SK-N-MC (cell line): ENCODE measurements around the gene UNKL.

Source experiments
- DNase-seq: peaks from one replicate; pipeline ENCODE4 v3.0.0-alpha.2; 2011; ENCODE audit warnings: low read depth, low spot score
- H3K27ac ChIP-seq: fragments of 200-600 bp; sonication (generic); 2 replicates; pipeline ENCODE4 v1.5.1; 2016; ENCODE audit warnings: mixed run types
- H3K36me3 ChIP-seq: fragments of 200-600 bp; sonication (generic); 2 replicates; pipeline ENCODE4 v1.6.1; 2017; ENCODE audit warnings: antibody characterized with exemption, low read length, mixed read lengths; ENCODE audit not compliant: insufficient read depth
- H3K4me3 ChIP-seq: fragments of 200-600 bp; sonication (generic); 2 replicates; pipeline ENCODE4 v1.5.1; 2016
- H3K9ac ChIP-seq: fragments of 200-600 bp; sonication (generic); 2 replicates; pipeline ENCODE4 v1.8.0; 2017; ENCODE audit warnings: mixed run types, mixed read lengths; ENCODE audit not compliant: insufficient read length
- H3K9me3 ChIP-seq: fragments of 200-600 bp; sonication (generic); 2 replicates; pipeline ENCODE4 v1.6.1; 2017; ENCODE audit warnings: low read depth, mild to moderate bottlenecking, antibody characterized with exemption, low read length, moderate library complexity, mixed read lengths
- EZH2 ChIP-seq: fragments of 200-600 bp; sonication (generic); IDR thresholded peaks from one replicate; pipeline ENCODE4 v1.6.1; 2017; ENCODE audit warnings: antibody characterized with exemption
- FOXP2 ChIP-seq: optimal IDR thresholded peaks from 2 replicates; pipeline ENCODE3; 2011; ENCODE audit warnings: mild to moderate bottlenecking, moderate library complexity; ENCODE audit not compliant: insufficient read depth; ENCODE audit errors: extremely low read length, control extremely low read depth
- POLR2AphosphoS5 ChIP-seq: IDR thresholded peaks from 2 replicates; pipeline ENCODE4 v1.6.1; 2012; ENCODE audit warnings: mild to moderate bottlenecking, low read depth, low read length, borderline replicate concordance

The UNKL gene

GRCh38 chr16:1449201-1449788 is 34.8 kb upstream of the UNKL start:
- Histone ChIP-seq H3K36me3 (peaks cover 5% of the 10 kb centered on the region; the same call in 1 of the 2 replicates), H3K9ac (no peak overlapping the region), H3K9me3 (no peaks in the 10 kb centered on the region), H3K27ac (no peak overlapping the region), H3K4me3 (no peak overlapping the region)
- no peak for DNase-seq
- TF ChIP-seq EZH2 (no peak), FOXP2 (no peak), POLR2AphosphoS5 (no peak)

DNA sequence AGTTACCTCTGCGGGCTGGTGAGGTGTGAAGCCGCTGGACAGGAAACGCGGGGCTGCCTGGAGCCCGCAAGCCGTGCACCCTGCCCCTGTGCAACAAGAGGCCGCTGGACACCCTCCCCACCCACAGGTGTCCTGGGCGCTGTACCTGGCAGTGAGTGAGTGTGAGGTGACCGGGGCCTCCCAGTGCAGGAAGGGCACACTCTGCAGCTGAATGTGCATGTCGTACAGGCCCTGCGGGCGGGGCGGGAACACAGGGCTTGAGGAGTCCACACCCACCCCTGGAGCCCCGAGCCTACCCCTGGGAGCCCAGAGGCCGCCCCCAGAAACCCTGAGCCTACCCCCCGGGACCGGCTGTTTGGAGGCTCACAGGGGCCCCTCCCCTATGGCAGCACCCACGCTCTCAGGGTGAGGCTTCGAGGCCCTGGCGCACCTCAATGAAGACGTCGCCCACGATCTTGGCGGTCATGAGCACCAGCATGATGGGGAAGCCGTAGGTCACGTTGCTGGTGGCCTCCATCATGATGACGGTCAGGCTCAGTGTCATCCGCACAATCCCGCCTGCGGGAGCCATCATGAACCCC is 34.1 kb upstream of the UNKL start:
- H3K9me3 ChIP-seq = no peaks in the 10 kb centered on the region
- peaks cover 3% of the 10 kb centered on the region; the same call in 1 of the 2 replicates for H3K36me3 ChIP-seq
- no peak overlapping the region for H3K27ac ChIP-seq
- no peak for DNase-seq
- TF ChIP-seq POLR2AphosphoS5 (no peak), EZH2 (no peak), FOXP2 (no peak)
- no peak overlapping the region for H3K9ac ChIP-seq
- H3K4me3 ChIP-seq = no peak overlapping the region

GRCh38 chr16:1447965-1448364 is 33.5 kb upstream of the UNKL start:
- Histone ChIP-seq H3K36me3 (no peaks in the 10 kb centered on the region; the same call in 1 of the 2 replicates), H3K9ac (no peak overlapping the region), H3K4me3 (no peak overlapping the region), H3K27ac (no peak overlapping the region), H3K9me3 (no peaks in the 10 kb centered on the region)
- TF ChIP-seq FOXP2 (no peak), POLR2AphosphoS5 (no peak), EZH2 (no peak)
- no peak for DNase-seq

- no peak overlapping the region for H3K27ac ChIP-seq
- TF ChIP-seq EZH2 (no peak), POLR2AphosphoS5 (no peak), FOXP2 (no peak)
- no peak for DNase-seq
- H3K9ac ChIP-seq = no peak overlapping the region
- H3K9me3 ChIP-seq = no peaks in the 10 kb centered on the region
- no peaks in the 10 kb centered on the region; the same call in 1 of the 2 replicates for H3K36me3 ChIP-seq
- H3K4me3 ChIP-seq = no peak overlapping the region
Measured at GRCh38 chr16:1446296-1447080, 32.0 kb upstream of the UNKL start.

DNA sequence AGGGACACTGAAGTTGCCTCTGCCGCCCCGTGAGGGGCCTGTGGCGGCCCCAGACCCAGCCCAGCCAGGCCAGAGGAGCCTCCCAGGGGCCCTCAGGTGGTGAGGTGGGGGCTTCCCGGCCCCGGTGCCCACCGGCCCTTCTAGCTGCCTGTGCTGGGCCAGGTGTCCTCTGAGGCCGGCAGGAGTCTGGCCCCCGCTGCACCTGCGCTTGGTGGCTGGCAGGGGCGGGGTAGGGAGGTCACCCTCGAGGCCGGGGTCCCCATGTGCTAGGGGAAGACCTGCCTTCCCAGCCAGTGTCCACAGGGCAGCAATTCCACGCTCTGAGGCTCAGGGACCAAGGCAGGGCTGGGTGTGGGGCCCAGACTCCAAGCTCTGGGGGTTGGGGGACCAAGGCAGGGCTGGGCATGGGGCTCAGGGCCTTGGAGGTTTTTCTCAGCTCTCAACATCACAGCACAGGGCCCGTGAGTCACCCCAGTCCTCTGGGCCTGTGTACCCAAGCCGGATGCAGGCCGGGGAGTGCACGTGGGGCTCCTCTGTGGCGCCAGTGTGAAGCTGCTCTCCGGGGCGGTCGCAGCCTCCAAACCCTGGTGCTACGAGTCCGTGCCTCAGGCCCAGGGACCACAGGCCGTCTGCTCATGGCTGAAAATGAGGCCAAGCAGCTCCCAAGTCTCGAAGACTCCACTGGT is 31.2 kb upstream of the UNKL start:
- H3K9ac ChIP-seq = no peak overlapping the region
- no peaks in the 10 kb centered on the region for H3K9me3 ChIP-seq
- no peak for DNase-seq
- H3K36me3 ChIP-seq = no peaks in the 10 kb centered on the region
- no peak overlapping the region for H3K4me3 ChIP-seq
- H3K27ac ChIP-seq = no peak overlapping the region
- TF ChIP-seq FOXP2 (no peak), EZH2 (no peak), POLR2AphosphoS5 (no peak)

DNA sequence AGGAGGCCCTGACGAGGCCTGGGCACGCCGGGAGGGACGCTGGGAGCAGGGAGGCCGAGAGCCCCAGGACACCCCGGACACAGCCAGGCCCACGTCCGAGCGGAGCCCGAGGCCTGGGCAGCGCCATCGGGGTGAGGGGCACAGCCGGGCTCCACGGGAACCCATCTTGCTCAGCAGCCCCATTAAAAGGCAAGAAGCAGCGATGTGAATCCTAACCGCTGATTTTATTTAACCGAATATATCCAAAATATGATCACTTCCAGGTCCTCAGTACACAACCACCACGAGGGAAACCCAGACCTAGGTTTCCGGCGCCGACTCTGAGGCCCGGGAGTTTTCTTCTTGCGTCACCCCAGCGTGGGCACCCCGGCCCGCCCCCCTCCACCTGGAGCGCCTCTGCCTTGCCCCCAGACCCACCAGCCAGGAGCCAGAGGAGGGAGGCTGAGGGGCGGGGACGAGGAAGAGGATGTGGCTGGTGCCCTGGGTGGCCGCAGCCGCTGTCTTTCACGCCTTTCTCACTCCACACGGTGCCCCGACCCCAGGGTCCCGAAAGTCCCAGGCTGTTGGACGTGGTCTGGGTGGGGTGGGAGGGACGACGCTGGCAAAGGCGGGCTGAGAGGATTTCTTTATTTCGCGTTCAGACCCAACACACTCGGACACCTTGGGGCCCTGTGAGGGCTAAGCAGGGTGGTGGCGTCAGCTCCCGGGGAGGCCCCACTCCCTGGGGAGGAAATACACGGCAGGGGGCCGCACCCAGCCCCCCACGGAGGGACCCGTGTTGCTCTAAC is 30.4 kb upstream of the UNKL start:
- Histone ChIP-seq H3K9ac (no peak overlapping the region), H3K27ac (no peak overlapping the region), H3K4me3 (no peak overlapping the region), H3K36me3 (no peaks in the 10 kb centered on the region), H3K9me3 (no peaks in the 10 kb centered on the region)
- no peak for DNase-seq
- TF ChIP-seq EZH2 (no peak), POLR2AphosphoS5 (no peak), FOXP2 (no peak)

DNA sequence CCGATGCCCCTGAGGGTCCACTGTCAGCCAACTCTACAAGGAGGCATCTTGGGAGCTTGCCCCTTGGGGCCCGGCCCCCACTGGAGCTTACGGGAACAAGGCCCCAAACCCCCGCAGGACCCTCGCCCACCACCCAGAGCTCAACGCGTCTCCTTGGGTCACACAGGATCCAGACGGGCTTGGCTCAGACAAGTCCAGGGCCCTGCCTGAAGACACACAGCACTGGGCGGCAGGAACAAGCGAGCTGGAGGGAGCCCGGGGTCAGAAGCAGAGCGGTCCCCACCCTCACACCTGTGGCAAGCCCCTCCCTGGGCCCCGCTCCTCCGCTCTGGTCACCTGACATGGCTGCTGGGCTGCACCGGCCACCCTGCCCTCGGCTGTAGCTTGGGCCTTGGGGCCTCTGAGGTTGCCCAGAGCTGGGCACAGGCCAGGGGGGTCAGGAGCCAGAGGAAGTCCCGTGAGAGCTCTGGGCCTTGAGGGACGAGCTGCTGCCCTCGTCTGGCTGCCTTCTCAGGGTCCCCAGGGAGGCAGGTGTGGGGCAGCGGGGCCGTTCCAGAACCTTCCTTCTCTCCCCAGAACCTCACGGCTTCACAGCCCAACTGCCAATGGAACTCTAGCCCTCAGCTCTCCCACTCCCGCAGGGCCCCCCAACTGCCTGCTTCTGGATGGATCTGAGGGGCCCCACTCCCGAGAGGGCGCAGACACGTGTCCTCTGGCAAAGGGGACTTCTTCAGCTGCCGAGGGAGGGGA is 29.7 kb upstream of the UNKL start, which contains the start of gene CCDC154:
Gene CCDC154 (minus strand): TSS at position 577 of the 750 bp plus-strand sequence. CDS start 234 bp downstream, at position 343.
- no peaks in the 10 kb centered on the region for H3K36me3 ChIP-seq
- no peak within 1 kb of the TSS for H3K9ac ChIP-seq
- no peak within 1 kb of the TSS for H3K4me3 ChIP-seq
- no peaks in the 10 kb centered on the region for H3K9me3 ChIP-seq
- H3K27ac ChIP-seq = no peak within 1 kb of the TSS
- no peak for DNase-seq
- TF ChIP-seq FOXP2 = no peak
- no peak for TF ChIP-seq POLR2AphosphoS5
- TF ChIP-seq EZH2 = no peak
